ENCODE data around the gene CLSTN2.

- no peak for TF ChIP-seq POLR2A (IDR thresholded peaks at IDR 0.05)
- TF ChIP-seq, protein P1, sequence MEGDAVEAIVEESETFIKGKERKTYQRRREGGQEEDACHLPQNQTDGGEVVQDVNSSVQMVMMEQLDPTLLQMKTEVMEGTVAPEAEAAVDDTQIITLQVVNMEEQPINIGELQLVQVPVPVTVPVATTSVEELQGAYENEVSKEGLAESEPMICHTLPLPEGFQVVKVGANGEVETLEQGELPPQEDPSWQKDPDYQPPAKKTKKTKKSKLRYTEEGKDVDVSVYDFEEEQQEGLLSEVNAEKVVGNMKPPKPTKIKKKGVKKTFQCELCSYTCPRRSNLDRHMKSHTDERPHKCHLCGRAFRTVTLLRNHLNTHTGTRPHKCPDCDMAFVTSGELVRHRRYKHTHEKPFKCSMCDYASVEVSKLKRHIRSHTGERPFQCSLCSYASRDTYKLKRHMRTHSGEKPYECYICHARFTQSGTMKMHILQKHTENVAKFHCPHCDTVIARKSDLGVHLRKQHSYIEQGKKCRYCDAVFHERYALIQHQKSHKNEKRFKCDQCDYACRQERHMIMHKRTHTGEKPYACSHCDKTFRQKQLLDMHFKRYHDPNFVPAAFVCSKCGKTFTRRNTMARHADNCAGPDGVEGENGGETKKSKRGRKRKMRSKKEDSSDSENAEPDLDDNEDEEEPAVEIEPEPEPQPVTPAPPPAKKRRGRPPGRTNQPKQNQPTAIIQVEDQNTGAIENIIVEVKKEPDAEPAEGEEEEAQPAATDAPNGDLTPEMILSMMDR (IDR thresholded peaks at IDR 0.05), result no peak
Observed at GRCh38 chr3:140122183-140122582, 187.2 kb downstream of the CLSTN2 start.
